HG03558 (cell line): ENCODE results near the gene CALML6.
"Not testable (repeated sequence)": the region's sequence is repeated elsewhere in the genome, so short reads cannot be mapped to it uniquely, and the experiment has no call there.

Experiments used
- ATAC-seq: cut with Tn5 transposase; IDR thresholded peaks from one replicate; pipeline ENCODE4 v1.9.1; 2021; ENCODE audit warnings: moderate number of reproducible peaks; ENCODE audit not compliant: unreplicated experiment; ENCODE audit errors: extremely low read depth

The CALML6 gene

GRCh38 chr1:1922956-1923833, 8.1 kb downstream of the CALML6 start:
- ATAC-seq: no peak

DNA sequence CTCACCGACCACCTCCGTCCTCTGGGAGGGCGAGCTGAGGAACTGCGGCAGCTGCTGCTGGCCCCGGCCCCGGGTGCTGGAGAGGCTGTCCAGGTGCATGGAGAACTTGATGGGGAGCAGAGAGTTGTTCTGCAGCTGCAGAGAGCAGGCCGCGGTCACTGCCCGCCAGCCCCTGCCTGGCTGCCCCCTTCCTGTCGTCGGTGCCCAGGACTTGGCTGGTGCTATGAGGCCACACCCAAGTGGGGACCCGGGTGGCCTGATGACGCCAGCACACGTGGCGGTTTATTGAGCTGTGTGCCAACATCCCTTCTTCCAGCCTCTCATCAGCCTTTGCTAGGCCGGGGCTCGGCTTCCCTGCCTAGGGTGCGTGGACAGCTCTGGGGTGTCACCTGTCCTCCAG, 9.3 kb downstream of the CALML6 start:
- ATAC-seq: no peak

DNA sequence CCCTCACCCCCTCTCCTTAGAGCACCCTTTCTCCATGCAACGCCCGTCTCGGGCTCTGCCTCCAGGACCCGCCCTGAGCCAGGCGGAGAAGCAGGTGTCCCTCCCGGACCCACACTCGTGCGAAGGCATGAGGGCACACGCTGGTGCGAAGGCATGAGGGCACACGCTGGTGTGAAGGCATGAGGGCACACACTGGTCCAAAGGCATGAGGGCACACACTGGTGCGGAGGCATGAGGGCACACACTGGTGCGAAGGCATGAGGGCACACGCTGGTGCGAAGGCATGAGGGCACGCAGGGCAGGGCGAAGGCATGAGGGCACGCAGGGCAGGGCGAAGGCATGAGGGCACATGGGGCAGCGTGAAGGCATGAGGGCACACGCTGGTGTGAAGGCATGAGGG, 9.8 kb downstream of the CALML6 start:
- no peak for ATAC-seq

GRCh38 chr1:1925437-1926345, 10.6 kb downstream of the CALML6 start:
- ATAC-seq: no peak

GRCh38 chr1:1926346-1926811, 11.3 kb downstream of the CALML6 start:
- no peak for ATAC-seq

DNA sequence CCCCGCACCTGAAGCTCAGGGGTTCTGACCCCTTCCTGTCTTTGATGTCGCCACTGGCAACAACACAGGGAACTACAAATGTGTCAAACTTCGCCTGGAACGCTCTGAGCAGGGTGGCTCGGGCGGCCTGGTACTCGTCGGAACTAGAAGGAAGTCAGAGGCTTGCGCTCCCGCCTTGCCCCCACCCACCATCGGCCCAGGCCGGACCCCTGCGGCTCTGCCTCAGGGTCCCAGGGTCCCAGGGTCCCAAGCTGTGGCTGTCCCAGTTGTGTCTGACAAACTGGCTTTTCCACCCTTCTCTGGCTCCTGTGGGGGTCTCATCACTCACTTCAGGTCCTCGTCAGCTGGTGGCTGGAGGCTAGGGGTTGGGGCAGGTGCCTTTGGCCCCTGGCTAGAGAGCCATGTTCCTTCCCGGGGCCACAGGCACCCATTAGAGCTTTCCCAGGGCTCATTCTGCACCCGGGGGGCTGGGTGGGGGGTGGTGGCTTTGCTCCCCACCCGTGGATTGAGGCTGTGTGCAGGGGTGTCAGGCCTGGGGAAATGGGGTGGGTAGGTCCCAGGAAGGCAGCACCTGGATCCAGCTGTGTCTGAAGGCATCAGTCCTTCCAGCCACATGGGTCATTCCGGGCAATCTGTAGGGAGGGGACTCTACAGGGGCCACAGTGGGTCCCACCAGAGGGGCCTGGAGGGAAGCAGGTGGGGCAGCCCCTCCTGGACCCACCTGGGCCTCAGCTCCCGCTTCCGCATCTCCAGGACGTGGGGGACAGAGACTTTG, 12.0 kb downstream of the CALML6 start:
- no peak for ATAC-seq

GRCh38 chr1:1927751-1928150, 12.7 kb downstream of the CALML6 start:
- ATAC-seq: no peak

DNA sequence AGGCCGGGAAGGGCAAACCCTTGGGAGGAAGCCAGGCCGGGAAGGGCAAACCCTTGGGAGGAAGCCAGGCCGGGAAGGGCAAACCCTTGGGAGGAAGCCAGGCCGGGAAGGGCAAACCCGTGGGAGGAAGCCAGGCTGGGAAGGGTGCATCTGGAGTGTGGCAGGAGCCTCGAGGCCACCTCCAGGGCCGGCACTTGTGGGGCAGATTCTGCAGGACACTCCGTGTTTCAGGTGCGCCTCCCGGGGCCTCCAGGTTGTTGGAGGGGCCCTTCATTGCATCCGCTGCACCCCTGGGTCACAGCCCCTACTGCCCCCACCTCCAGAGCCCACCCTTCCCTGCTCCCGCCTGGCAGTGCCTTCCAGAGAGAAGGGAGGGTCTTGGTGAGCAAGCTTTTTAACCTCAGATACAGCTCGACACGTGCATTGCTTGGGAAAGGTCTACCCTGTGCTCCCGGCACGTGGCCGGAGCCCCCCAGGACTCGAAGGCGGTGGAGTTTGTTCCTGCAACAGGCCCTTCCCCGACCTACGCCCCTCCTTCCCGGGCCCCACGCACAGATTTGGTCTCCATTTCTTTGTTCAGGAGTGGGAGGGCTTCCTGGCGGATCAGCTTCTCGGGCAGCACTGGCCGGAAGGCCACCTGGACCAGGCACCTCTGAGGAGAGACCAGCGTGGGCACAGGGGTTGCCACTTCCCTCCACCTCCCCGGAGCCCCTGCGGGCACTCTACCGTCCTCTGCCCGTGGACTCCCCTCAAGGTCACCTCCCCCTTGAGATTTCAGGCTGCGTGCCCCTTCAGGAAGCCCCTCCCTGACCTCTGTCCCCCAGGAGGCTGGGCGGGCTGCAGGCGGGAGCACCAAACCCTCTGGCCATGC, 13.4 kb downstream of the CALML6 start:
- no peak for ATAC-seq

DNA sequence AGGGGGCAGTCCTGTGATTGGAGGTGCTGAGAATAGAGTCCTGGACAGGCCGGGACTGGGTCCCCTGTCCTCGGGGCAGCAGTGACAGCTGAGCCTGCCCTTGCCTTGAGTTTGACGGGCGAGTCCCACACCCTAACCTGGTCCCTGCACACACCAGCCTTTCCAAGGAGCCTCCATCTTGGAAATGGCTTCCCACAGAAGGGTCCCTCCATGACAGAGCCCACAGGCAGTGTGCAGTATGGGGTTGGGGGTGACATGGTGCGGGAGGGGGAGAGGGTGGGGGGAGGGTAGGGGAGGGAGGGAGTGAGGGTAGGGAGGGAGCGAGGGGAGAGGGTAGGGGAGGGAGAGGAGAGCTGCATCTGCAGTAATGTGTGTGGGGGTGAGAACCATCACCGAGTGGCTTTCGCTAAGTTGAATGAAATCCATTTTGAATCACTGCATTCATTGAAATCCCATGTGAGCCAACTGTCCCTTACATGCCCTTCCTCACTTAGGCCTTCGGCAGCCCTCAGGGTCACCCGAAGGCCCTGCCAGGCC, 14.1 kb downstream of the CALML6 start:
- no peak for ATAC-seq

GRCh38 chr1:1929639-1930545, 14.8 kb downstream of the CALML6 start:
- no peak for ATAC-seq

DNA sequence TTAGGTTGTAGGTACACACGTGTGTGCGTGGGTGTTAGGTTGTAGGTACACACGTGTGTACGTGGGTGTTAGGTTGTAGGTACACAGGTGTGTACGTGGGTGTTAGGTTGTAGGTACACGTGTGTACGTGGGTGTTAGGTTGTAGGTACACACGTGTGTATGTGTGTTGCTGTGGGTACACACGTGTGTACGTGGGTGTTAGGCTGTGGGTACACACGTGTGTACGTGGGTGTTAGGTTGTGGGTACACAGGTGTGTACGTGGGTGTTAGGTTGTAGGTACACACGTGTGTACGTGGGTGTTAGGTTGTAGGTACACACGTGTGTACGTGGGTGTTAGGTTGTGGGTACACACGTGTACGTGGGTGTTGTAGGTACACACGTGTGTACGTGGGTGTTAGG, 19.8 kb downstream of the CALML6 start:
- not testable (repeated sequence) for ATAC-seq

- ATAC-seq: no peak
Measured at GRCh38 chr1:1937061-1937460, 22.0 kb downstream of the CALML6 start.

DNA sequence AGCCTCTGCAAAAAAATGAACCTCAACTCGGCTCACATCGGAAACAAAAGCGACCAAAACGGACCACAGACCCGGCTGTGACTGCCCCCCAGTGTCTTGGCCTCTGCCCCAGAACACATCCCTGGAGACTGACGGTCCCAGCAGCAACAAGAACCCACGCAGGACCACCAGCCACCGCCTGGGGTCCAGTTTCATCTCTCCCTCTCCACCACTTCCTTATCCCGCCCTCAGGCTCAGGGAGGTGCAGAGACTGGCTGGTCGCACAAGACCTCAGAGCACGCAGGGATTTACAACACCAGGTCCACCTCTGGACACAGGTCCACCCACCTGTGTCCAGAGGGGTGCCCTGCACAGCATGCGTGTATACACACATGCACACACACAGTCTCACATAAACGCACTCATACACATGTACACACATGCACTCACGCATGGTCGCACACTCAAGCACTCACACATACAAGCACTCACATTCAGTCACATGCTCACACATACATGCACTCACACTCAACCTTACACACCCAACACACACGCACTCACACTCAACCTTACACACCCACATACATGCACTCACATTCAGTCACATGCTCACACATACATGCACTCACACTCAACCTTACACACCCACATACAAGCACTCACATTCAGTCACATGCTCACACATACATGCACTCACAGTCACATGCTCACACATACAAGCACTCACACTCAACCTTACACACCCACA, 22.7 kb downstream of the CALML6 start:
- ATAC-seq: no peak

DNA sequence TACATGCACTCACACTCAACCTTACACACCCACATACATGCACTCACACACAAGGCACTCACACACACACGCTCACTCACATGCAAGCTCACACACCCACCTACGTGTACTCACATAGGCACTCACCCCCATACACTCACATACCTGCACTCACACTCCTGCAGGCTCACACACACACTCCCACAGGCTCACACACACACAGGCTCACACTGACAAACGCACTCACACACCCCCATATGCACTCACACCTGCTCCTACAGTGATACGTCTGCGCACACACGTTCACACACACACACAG, 23.2 kb downstream of the CALML6 start:
- no peak for ATAC-seq

- no peak for ATAC-seq
Measured at GRCh38 chr1:1938613-1939295, 23.7 kb downstream of the CALML6 start.

DNA sequence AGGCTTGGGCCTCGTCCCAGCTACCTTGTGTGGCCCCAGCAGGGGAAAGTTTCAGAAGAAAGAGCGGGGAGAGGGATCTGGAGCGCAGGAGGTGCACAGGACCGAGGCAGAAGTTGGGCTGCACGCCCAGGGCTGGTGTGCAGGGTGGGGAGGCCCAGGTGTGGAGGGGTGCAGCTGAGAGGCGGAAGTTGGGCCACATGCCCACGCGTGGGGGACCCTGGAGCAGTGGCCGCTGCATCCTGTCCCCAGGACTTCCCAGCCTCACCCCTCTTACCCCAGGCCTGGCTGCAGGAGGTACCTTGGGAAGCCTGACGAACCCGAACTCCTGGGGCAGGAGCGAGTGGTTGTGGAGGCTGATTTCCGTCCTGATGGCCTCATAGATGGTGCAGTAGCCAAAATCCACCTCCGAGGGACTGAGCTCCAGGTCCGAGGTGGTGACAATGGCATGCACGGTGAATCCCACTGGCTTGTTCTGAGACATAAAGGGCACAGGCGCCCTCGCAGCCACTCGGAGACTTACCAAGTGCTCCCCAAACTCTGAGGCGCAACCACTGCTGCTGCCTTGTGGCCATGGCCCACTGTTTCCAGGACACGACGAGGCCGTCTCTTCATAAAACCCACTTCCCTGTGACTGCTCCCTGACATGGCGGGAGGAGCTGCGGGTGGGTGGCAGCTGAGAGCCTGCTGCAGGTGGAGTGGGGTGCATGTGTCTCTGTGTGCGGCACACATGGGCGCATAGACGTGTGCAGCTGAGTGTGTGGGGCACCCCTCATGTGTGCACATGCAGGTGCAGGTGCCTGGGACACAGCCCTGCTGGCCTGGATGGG, 24.4 kb downstream of the CALML6 start:
- ATAC-seq: no peak

DNA sequence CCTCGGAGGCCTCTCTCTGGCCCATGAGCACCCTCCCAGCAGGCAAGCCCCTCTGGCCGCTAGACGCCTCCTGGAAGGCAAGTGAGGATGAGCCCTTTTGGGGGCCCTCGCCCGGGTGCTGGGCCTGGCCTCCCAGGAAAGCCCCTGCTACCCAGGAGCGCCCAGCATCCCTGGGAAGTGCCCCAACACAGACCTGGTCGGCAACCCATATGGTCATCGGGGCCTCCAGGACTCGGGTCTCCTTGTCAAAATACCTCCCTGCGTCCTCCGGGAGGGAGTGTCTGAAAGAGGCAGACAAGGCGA, 25.0 kb downstream of the CALML6 start:
- ATAC-seq: no peak
